Activated naive CD8-positive, alpha-beta T cell treated with anti-CD3 and anti-CD28 coated beads, Interleukin-2, amount 10 ng/mL, durations not matched to agents 7 days and 5 days (primary cell): ENCODE measurements around the gene P3H3. TPM values are rescaled to one million over a fixed set of nuclear protein-coding genes. Genes with fewer than 3 reads are reported as not detected.

Source experiments
- ATAC-seq: fragments of 150-1000 bp; cut with Tn5 transposase; one replicate; pipeline ENCODE4 v1.10.0; 2021; ENCODE audit warnings: low read depth, moderate library complexity
- POLR2A ChIA-PET: fragments of 350-600 bp; sonication (Branson Sonifier 250); formaldehyde crosslinking; loops from one replicate; lab custom pipeline; 2021; ENCODE audit warnings: antibody characterized with exemption; lab: Charles Lee
- DNase-seq: peaks from one replicate; pipeline ENCODE4 v3.0.0; 2021
- H3K27ac Mint-ChIP-seq: one replicate; pipeline ENCODE4 v1.8.0; 2022; ENCODE audit warnings: mild to moderate bottlenecking, mixed read lengths
- H3K27me3 Mint-ChIP-seq: one replicate; pipeline ENCODE4 v1.8.0; 2022; ENCODE audit warnings: mild to moderate bottlenecking, moderate library complexity, mixed read lengths
- H3K36me3 Mint-ChIP-seq: one replicate; pipeline ENCODE4 v1.8.0; 2021; ENCODE audit warnings: mild to moderate bottlenecking, mixed read lengths
- H3K4me1 Mint-ChIP-seq: one replicate; pipeline ENCODE4 v1.8.0; 2021; ENCODE audit warnings: mixed read lengths
- H3K4me3 Mint-ChIP-seq: one replicate; pipeline ENCODE4 v1.8.0; 2022; ENCODE audit warnings: mild to moderate bottlenecking, moderate library complexity, mixed read lengths
- H3K9me3 Mint-ChIP-seq: one replicate; pipeline ENCODE4 v1.8.0; 2021; ENCODE audit warnings: mixed read lengths
- total RNA-seq, 2 experiments: library from RNA; stranded (reverse); gene quantifications; one replicate each; pipeline ENCODE4 v1.2.3, GENCODE V29; 2021

P3H3 gene
- total RNA-seq, 2 experiments from 2014 or later = 6.3 to 7.0 TPM

DNA sequence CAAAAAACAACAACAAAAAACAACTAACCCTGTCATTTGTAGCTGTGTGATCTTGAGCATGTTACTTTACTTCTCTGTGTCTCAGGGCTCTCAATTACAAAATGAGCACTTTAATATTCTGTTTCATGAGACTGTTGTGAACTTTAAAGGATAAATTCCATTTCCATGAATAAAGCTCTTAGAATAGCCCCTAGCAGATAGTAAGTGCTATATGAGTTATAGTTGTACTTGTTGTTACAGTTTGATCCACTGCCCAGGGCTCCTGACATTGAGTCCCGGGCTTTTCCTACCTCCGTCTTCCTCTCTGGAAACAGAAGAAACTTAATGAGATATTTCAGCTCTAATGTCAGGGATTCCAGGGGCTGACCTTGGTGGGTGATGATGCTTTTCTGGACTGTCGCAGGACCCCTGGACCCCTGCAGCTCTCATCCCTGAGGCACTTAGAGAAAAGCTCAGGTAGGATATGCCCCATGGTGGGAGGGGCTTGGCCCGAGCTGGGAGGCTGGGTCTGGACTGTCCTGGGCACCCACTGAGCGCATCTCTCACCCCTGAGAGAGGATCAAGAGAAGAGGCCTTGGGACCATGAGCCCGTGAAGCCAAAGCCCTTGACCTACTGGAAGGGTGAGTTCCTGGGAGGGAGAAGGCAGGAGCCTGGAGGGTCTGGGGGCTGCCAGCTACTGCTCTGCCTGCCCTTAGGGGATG lies 5.1 kb downstream of the P3H3 start:
- Mint-ChIP-seq H3K4me3 (no peak overlapping the region), H3K27ac (no peak overlapping the region), H3K9me3 (no peaks in the 10 kb centered on the region), H3K36me3 (no peaks in the 10 kb centered on the region), H3K27me3 (peaks cover 29% of the 10 kb centered on the region), H3K4me1 (peaks cover 12% of the 10 kb centered on the region)
- no peak for ATAC-seq
- no peak for DNase-seq
- POLR2A ChIA-PET = interaction anchor here (1.2 to 2.5 kb wide), 3 partner anchors 9 to 18 kb away, joined by 3 to 14 read pairs (median 4); partner anchors contain the start of gene CDCA3

DNA sequence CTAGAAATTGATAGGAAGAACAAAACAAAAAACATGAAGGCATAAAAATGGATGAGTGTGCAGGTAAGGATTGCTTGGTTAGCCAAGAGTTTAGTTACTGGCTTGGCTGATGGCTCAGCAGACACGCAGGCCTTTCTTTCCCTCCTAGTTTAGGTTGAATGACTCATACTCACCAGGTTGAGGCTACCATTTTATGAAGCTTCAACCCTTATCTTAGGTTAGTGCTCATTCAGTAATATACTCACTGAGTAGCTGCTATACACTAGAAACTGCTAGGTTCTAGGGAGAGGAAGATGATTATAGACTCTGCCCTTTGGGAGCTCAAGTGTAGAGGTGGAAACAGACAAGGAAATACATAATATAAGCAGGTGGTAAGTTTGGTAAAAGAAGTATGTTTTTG lies 6.0 kb downstream of the P3H3 start:
- Mint-ChIP-seq H3K36me3 (no peaks in the 10 kb centered on the region), H3K27ac (no peak overlapping the region), H3K4me3 (no peak overlapping the region), H3K9me3 (no peaks in the 10 kb centered on the region), H3K4me1 (peaks cover 7% of the 10 kb centered on the region), H3K27me3 (peaks cover 24% of the 10 kb centered on the region)
- DNase-seq (no peak), ATAC-seq (no peak)
- POLR2A ChIA-PET = interaction anchor here (0.7 to 2.5 kb wide), 5 partner anchors 12 to 81 kb away, joined by 3 to 14 read pairs (median 4); partner anchors contain the start of genes CDCA3, MLF2 and USP5

DNA sequence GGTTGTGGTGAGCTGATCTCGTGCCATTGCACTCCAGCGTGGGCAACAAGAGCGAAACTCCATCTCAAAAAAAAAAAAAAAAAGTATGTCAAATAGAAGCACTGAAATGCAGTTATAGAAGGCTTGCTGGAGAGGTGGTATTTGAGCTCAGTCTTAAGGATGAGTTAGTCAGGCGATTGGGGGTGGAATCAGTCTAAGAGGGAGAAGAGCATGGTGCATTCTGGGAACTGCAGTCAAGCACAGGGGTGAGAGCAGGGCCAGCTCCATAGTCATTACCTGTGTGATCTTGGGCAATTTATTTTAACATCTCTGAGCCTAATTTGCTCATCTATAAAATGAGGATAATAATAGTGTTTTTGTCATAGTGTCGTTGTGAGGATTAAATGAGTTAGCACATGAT lies 6.7 kb downstream of the P3H3 start:
- ATAC-seq = no peak
- H3K9me3 Mint-ChIP-seq = no peaks in the 10 kb centered on the region
- H3K27ac Mint-ChIP-seq = no peak overlapping the region
- POLR2A ChIA-PET = interaction anchor here (0.7 to 2.5 kb wide), 6 partner anchors 13 to 302 kb away, joined by 3 to 14 read pairs (median 4); partner anchors contain the start of genes CDCA3, MLF2 and USP5
- H3K36me3 Mint-ChIP-seq = no peaks in the 10 kb centered on the region
- H3K4me1 Mint-ChIP-seq = peaks cover 7% of the 10 kb centered on the region
- DNase-seq = no peak
- no peak overlapping the region for H3K4me3 Mint-ChIP-seq
- H3K27me3 Mint-ChIP-seq = peaks cover 17% of the 10 kb centered on the region

DNA sequence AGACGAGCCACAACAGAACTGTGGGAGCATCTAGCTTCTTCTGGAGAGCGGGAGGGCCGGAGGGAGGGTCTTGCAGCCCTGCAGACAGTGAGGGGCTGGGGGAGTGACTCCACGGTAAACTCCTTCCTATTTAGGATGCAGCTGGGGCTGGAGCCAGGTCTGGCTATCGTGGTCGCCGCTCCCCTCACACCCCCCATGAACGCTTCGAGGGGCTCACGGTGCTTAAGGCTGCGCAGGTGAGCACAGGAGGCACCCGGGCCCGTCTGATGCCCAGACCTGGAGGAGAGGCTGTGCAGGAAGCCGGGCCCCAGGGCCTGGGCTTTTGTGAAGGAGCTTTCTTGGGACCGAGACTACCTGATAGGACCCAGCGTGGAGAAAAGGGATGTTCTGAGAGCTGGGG lies 8.6 kb downstream of the P3H3 start:
- no peak for DNase-seq
- ATAC-seq = no peak
- peaks cover 7% of the 10 kb centered on the region for H3K4me1 Mint-ChIP-seq
- POLR2A ChIA-PET = interaction anchor here (1.1 kb wide), 1 partner anchor 14 kb away, joined by 6 read pairs; the partner anchor contains the start of gene CDCA3
- H3K9me3 Mint-ChIP-seq = no peaks in the 10 kb centered on the region
- peaks cover 7% of the 10 kb centered on the region for H3K27me3 Mint-ChIP-seq
- no peak overlapping the region for H3K27ac Mint-ChIP-seq
- no peaks in the 10 kb centered on the region for H3K36me3 Mint-ChIP-seq
- no peak overlapping the region for H3K4me3 Mint-ChIP-seq

DNA sequence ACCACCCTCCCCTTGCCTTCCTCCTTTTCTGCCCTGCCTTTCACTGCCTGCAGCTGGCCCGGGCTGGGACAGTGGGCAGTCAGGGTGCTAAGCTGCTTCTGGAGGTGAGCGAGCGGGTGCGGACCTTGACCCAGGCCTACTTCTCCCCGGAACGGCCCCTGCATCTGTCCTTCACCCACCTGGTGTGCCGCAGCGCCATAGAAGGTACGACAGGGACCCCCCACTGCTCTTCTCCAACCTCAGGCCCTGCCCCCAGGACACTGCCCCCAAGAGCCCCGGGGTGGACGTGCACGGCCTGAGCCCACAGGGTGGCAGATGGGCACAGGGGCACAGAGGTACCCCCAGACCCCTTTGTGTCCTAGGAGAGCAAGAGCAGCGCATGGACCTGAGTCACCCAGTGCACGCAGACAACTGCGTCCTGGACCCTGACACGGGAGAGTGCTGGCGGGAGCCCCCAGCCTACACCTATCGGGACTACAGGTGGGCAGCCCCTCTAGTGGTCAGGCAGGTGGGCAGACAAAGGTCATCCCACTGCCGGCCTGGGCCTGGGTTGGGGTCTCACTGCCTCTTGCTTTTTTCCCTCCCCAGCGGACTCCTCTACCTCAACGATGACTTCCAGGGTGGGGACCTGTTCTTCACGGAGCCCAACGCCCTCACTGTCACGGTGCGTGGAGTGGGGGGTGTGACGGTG lies 9.3 kb downstream of the P3H3 start:
- POLR2A ChIA-PET = interaction anchor here (1.1 kb wide), 1 partner anchor 13 kb away, joined by 6 read pairs; the partner anchor contains the start of gene CDCA3
- H3K27me3 Mint-ChIP-seq = peaks cover 2% of the 10 kb centered on the region
- no peak for DNase-seq
- peaks cover 7% of the 10 kb centered on the region for H3K4me1 Mint-ChIP-seq
- no peaks in the 10 kb centered on the region for H3K36me3 Mint-ChIP-seq
- H3K27ac Mint-ChIP-seq = no peak overlapping the region
- no peaks in the 10 kb centered on the region for H3K9me3 Mint-ChIP-seq
- H3K4me3 Mint-ChIP-seq = no peak overlapping the region
- no peak for ATAC-seq

DNA sequence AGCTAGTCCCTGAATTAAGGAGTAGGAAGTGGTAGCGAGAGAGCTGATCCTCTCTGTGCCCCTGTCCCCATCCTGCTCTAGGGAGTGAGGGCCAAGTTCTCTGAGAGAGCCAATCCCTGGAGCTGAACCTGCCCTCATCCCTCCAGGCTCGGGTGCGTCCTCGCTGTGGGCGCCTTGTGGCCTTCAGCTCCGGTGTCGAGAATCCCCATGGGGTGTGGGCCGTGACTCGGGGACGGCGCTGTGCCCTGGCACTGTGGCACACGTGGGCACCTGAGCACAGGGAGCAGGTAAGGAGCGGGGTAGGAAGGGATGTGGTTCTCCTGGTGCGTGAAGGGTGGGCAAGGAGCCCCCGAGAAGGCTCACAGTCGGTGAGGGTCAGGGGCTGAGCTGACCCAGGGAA lies 10.6 kb downstream of the P3H3 start:
- Mint-ChIP-seq H3K4me1 (peaks cover 7% of the 10 kb centered on the region), H3K27ac (no peak overlapping the region), H3K36me3 (no peaks in the 10 kb centered on the region), H3K4me3 (no peak overlapping the region), H3K9me3 (no peaks in the 10 kb centered on the region), H3K27me3 (peaks cover 2% of the 10 kb centered on the region)
- no peak for ATAC-seq
- POLR2A ChIA-PET = interaction anchor here (1.3 kb wide), 1 partner anchor 15 kb away, joined by 3 read pairs; no protein-coding TSS in a partner anchor
- no peak for DNase-seq

DNA sequence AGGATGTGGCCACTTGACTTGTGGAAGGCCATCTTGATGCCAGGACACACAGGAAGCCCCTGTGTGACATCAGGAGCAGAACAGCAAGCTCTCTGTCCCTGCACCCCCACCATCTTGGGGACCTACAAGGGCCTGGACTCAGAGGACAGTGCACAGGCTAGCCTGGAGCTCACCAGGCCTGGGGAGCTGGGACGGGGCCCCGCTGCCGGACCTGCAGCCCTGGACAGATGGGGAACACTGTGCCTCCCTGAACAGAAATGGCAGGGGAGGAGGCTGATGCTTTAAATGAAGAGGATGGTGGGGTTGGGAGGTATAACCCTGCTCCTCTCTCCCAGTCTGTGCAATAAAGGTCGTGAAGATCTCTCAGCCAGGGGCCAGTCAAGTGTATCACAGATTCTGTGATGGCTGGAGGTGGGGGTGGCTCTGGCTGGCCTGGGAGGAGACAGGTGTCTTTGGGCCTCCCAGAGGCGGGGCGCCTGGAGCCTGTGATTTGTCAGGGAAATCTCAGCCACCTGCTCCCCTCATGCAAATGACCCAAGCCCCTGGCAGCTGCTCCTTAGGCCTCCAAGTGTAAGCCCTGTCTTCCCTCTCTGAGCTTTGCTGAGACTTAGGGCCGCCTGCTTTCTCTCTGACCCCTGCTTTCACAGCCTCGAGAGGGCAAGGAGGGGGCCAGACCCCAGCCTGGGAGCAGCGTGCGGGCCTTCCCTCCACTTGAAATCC lies 11.4 kb downstream of the P3H3 start:
- no peaks in the 10 kb centered on the region for H3K9me3 Mint-ChIP-seq
- DNase-seq = no peak
- POLR2A ChIA-PET = interaction anchor here (1.1 to 3.6 kb wide), 3 partner anchors 12 to 27 kb away, joined by 3 to 20 read pairs (median 3); partner anchors contain the start of genes CDCA3, TPI1 and USP5
- H3K4me3 Mint-ChIP-seq = no peak overlapping the region
- H3K4me1 Mint-ChIP-seq = peaks cover 7% of the 10 kb centered on the region
- ATAC-seq = no peak
- peaks cover 2% of the 10 kb centered on the region for H3K27me3 Mint-ChIP-seq
- no peaks in the 10 kb centered on the region for H3K36me3 Mint-ChIP-seq
- no peak overlapping the region for H3K27ac Mint-ChIP-seq

DNA sequence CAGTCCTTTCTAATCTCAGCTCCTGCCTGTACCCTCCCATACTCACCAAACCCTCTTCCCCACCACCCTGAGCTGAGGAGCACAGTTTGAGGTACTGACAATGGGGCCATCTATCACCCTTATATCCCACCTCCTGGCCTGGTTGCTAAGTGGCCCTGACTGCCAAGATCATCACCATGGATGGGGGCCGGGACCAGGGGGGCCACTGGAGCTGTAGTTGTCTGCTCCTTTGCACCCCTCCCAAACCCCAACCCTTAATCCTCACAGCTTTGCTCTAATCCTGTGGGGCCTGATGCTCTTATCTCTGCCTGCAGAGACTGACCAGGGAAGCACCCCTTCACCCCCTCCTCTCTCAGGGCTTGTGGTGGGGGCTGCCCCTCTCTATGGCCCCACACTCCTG lies 12.1 kb downstream of the P3H3 start:
- Mint-ChIP-seq H3K4me1 (peaks cover 4% of the 10 kb centered on the region), H3K27ac (no peak overlapping the region), H3K36me3 (no peaks in the 10 kb centered on the region), H3K9me3 (no peaks in the 10 kb centered on the region), H3K27me3 (no peaks in the 10 kb centered on the region), H3K4me3 (no peak overlapping the region)
- DNase-seq = no peak
- no peak for ATAC-seq
- POLR2A ChIA-PET = interaction anchor here (0.6 to 3.6 kb wide), 3 partner anchors 11 to 103 kb away, joined by 3 to 20 read pairs (median 3); partner anchors contain the start of genes C12orf57, CDCA3, RNU7-1 and TPI1

DNA sequence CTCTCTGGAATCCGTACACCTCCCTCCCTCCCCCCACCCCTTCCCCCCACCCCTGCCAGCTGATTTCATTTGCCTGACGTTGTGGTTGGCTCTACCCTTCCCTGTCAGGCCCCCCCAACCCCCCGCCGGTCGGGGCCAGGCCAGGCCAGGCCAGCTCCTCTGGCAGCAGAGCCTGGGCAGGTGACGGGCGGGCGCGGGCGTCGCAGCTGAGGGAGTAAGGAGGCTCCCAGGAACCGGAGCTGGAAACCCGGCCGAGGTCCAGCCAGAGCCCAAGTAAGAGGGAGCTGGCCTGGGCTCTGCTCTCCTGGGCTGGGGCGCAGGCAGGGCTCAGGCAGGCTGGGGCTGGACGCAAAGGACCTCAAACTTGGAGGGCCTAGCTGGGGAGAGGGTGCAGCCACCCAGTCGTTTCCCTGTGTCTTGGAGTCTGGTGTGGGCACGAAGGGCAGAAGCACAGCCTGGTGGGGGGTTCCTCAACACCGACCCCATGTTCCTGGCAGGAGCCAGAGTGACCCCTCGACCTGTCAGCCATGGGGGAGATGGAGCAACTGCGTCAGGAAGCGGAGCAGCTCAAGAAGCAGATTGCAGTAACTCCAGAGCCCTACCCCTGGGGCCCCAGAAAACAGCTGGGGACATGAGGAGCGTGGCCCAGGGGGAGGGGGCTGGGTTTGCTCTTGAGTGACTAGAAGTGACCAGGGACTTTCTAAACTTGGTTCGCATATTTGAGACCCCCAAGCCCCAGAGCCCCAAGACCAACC lies 12.7 kb downstream of the P3H3 start, which contains the start of gene GNB3:
GNB3 (plus strand) TSS at position 165 of the 755 bp plus-strand sequence; CDS start at position 528, 363 bp downstream.
- ATAC-seq (no peak), DNase-seq (no peak)
- Mint-ChIP-seq H3K4me3 (no peak within 1 kb of the TSS), H3K36me3 (peaks cover 2% of the 10 kb centered on the region), H3K4me1 (no peaks in the 10 kb centered on the region), H3K27me3 (no peaks in the 10 kb centered on the region), H3K27ac (no peak within 1 kb of the TSS), H3K9me3 (no peaks in the 10 kb centered on the region)
- POLR2A ChIA-PET = interaction anchor here (0.6 to 3.6 kb wide), 3 partner anchors 11 to 103 kb away, joined by 3 to 20 read pairs (median 3); partner anchors contain the start of genes C12orf57, CDCA3, RNU7-1 and TPI1

DNA sequence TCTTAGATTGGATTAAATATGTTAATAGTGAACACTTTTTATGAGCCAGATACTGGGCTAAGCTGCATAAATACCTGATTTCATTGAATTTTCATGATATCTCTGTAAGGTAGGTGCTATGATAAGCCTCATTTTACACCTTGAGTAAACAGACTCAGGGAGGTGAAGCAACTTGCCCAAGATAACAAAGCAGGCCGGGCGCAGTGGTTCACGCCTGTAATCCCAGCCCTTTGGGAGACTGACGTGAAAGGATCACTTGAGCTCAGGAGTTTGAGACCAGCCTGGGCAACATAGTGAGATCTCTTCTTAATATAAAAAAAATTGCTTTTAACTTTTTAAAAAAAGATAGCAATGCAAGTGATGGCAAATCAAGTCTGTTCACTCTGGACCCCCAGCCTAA lies 13.9 kb downstream of the P3H3 start:
- H3K9me3 Mint-ChIP-seq = no peaks in the 10 kb centered on the region
- H3K36me3 Mint-ChIP-seq = peaks cover 7% of the 10 kb centered on the region
- H3K27ac Mint-ChIP-seq = no peak overlapping the region
- H3K27me3 Mint-ChIP-seq = no peaks in the 10 kb centered on the region
- no peaks in the 10 kb centered on the region for H3K4me1 Mint-ChIP-seq
- ATAC-seq (no peak), DNase-seq (no peak)
- POLR2A ChIA-PET = interaction anchor here (0.8 to 3.6 kb wide), 4 partner anchors 9 to 49 kb away, joined by 3 to 20 read pairs (median 3); partner anchors contain the start of genes CDCA3, SPSB2 and USP5
- no peak overlapping the region for H3K4me3 Mint-ChIP-seq

DNA sequence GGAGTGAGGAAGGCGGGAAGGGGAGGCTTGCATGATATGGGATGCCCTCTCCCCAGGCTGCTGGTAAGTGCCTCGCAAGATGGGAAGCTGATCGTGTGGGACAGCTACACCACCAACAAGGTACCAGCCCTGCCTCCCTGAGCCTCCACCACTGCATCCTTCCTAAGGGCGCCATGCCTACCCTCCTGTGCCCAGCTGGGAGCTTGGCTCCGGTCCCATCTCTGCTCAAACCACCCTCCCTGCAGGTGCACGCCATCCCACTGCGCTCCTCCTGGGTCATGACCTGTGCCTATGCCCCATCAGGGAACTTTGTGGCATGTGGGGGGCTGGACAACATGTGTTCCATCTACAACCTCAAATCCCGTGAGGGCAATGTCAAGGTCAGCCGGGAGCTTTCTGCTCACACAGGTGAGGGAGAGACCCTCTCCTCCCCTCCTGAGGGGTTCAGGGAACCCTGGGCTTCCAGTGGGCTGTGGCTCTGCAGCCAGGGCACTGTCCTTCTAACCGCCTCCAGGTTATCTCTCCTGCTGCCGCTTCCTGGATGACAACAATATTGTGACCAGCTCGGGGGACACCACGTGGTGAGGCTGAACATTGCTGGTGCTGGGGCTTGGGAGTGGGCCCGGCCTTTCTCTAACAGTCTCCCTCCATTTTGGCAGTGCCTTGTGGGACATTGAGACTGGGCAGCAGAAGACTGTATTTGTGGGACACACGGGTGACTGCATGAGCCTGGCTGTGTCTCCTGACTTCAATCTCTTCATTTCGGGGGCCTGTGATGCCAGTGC lies 15.1 kb downstream of the P3H3 start:
- POLR2A ChIA-PET = interaction anchor here (1.0 to 1.5 kb wide), 3 partner anchors 10 to 30 kb away, joined by 3 read pairs; partner anchors contain the start of gene SPSB2
- H3K36me3 Mint-ChIP-seq = peaks cover 14% of the 10 kb centered on the region
- H3K9me3 Mint-ChIP-seq = no peaks in the 10 kb centered on the region
- peaks cover 3% of the 10 kb centered on the region for H3K4me1 Mint-ChIP-seq
- ATAC-seq (no peak), DNase-seq (no peak)
- H3K27me3 Mint-ChIP-seq = no peaks in the 10 kb centered on the region
- H3K4me3 Mint-ChIP-seq = no peak overlapping the region
- no peak overlapping the region for H3K27ac Mint-ChIP-seq
